Heart right ventricle (tissue), 16 donors: ENCODE results near the gene OR2AE1. TPM values are rescaled to one million over a fixed set of nuclear protein-coding genes. Genes with fewer than 3 reads are reported as not detected.

Experiments used
- ATAC-seq, 8 donors: fragments of 200-7000 bp; cut with Tn5 transposase; one replicate each; pipeline ENCODE4 v1.9.1; 2020; ENCODE audit warnings: mild to moderate bottlenecking in 8 of 8, moderate library complexity in 8 of 8, moderate number of reproducible peaks in 1 of 8
- DNase-seq, 2 donors: peaks; one replicate each; pipeline ENCODE4 v3.0.0-alpha.2; 2020
- H3K27ac ChIP-seq, 10 donors: fragments of 200-600 bp; sonication (generic) in 2 of 10; one replicate each; pipeline versions ENCODE4 v1.5.0 to v1.8.0; 2020 to 2022; ENCODE audit warnings: mild to moderate bottlenecking in 3 of 10
- H3K27me3 ChIP-seq, 7 donors: fragments of 200-600 bp; one replicate each; pipeline ENCODE4 v1.8.0; 2021 to 2022; ENCODE audit warnings: mild to moderate bottlenecking in 2 of 7
- H3K36me3 ChIP-seq, 9 donors: fragments of 200-600 bp; sonication (generic) in 1 of 9; one replicate each; pipeline versions ENCODE4 v1.5.0 to v1.8.0; 2020 to 2022; ENCODE audit warnings: mild to moderate bottlenecking in 2 of 9
- H3K4me1 ChIP-seq, 9 donors: fragments of 200-600 bp; sonication (generic) in 1 of 9; one replicate each; pipeline versions ENCODE4 v1.5.0 to v1.8.0; 2020 to 2022; ENCODE audit warnings: mild to moderate bottlenecking in 4 of 9
- H3K4me3 ChIP-seq, 10 donors: fragments of 200-600 bp; sonication (generic) in 2 of 10; one replicate each; pipeline versions ENCODE4 v1.5.0 to v1.8.0; 2020 to 2022; ENCODE audit warnings: mild to moderate bottlenecking in 7 of 10, moderate library complexity in 2 of 10
- H3K9me3 ChIP-seq, 11 donors: fragments of 200-600 bp in 10 of 11; sonication (generic) in 2 of 11; one replicate each; pipeline versions ENCODE4 v1.5.0 to v1.8.0; 2013 to 2022; ENCODE audit warnings: mild to moderate bottlenecking in 2 of 11, control low read depth in 1 of 11, moderate library complexity in 1 of 11
- CTCF ChIP-seq, 9 donors: fragments of 200-600 bp; sonication (generic) in 2 of 9; IDR thresholded peaks; one replicate each; pipeline versions ENCODE4 v1.5.0 to v1.8.0; 2021 to 2022; ENCODE audit warnings: antibody characterized with exemption in 9 of 9, mild to moderate bottlenecking in 5 of 9, moderate library complexity in 1 of 9
- WGBS, 2 donors: extraction: QIAGEN DNeasy Blood & Tissue Kit; methylation state at CpG; one replicate each; pipeline ENCODE4 v1.1.7; 2013; ENCODE audit warnings: inconsistent platforms in 1 of 2; 5-methylcytosine and 5-hydroxymethylcytosine counted together
- intact Hi-C, 10 donors: fragments of 100-400 bp; cut with DNase I; formaldehyde crosslinking; loops; one replicate each; pipeline versions ENCODE4 v1.11.1 to v1.14.2; 2022
- polyA plus RNA-seq, 2 donors: library from polyadenylated mRNA; stranded (reverse); fragments of 200-250 nt; gene quantifications; one replicate each; pipeline ENCODE4 v1.2.3, GENCODE V29; 2013
- total RNA-seq, 10 donors: library from RNA; stranded (reverse); fragmentation: NEBNext Ultra II Directional in 3 of 10; extraction: Animal tissue kit (Norgen Biotek cat#: 25700) in 3 of 10; gene quantifications; one replicate each; pipeline versions ENCODE4 v1.2.1 to v1.2.4, GENCODE V29; 2021 to 2023
- donor health status: Arrhythmogenic right ventricular cardiomyopathy.
- donor health status: ischemic (EF 13 %, LVEDD 7.1; RV severe dilation, severe dysfunction).
- donor health status: healthy with polysubstance abuse.
- donor health status: DM: no; HTN: yes; CAD: no.
- donor health status: DM: no; HTN: no; CAD: no.
- donor health status: ischemic (EF 25% LVEDD 6.9; RV normal size, moderate dysfunction).
- donor health status: ischemic (EF 25% LVEDD 5.7; RV mildly dilated, moderate dysfunction).
- donor health status: healthy.
- donor health status: DM: yes; HTN: yes; CAD: no.
- donor health status: Ischemic cardiomyopathy.
- donor health status: ischemic (EF 35%, LVEDD 5.7; RV mildly dilated, moderate dysfunction).
- donor health status: nonischemic (EF 11% LVEDD 7.7; RV severe dilation, severe dysfunction).
- donor health status: DM: yes; HTN: yes; CAD: no.
- donor health status: PGD.
- donor health status: ischemic (EF 29% LVEDD 5.4; RV normal size, mild dysfunction).
- donor health status: nonischemic (EF 23%, LVEDD 6.1; RV moderate dilation, normal function).

Gene OR2AE1
- total and polyA plus RNA-seq, 12 donors: not detected

- TF ChIP-seq CTCF (IDR thresholded peaks at IDR 0.05): no peak
- DNase-seq: no peak
- no peaks in the 10 kb centered on the region for H3K27me3 ChIP-seq
- no peaks in the 10 kb centered on the region for H3K9me3 ChIP-seq
- no peaks in the 10 kb centered on the region for H3K36me3 ChIP-seq
- H3K4me3 ChIP-seq: no peak overlapping the region
- no peak overlapping the region for H3K27ac ChIP-seq
- intact Hi-C loops: no loop called here
- 66 to 70% methylated on average over 4 of the region's 4 CpGs for WGBS, 2 donors
- H3K4me1 ChIP-seq: no peaks in the 10 kb centered on the region
- no peak for ATAC-seq
Measured at GRCh38 chr7:99843808-99844207, 33.0 kb downstream of the OR2AE1 start.

GRCh38 chr7:99842926-99843325 lies 33.9 kb downstream of the OR2AE1 start:
- no peak for TF ChIP-seq CTCF (IDR thresholded peaks at IDR 0.05)
- Histone ChIP-seq H3K27ac (no peak overlapping the region), H3K4me1 (no peaks in the 10 kb centered on the region), H3K27me3 (no peaks in the 10 kb centered on the region), H3K9me3 (no peaks in the 10 kb centered on the region), H3K4me3 (no peak overlapping the region), H3K36me3 (no peaks in the 10 kb centered on the region)
- WGBS, 2 donors: 69 to 90% methylated on average over 2 of the region's 2 CpGs
- DNase-seq (no peak), ATAC-seq (no peak)
- intact Hi-C loops: no loop called here

- no peaks in the 10 kb centered on the region for H3K9me3 ChIP-seq
- no peaks in the 10 kb centered on the region for H3K27me3 ChIP-seq
- H3K27ac ChIP-seq: no peak overlapping the region
- no peak for TF ChIP-seq CTCF (IDR thresholded peaks at IDR 0.05)
- no peak for ATAC-seq
- no peaks in the 10 kb centered on the region for H3K36me3 ChIP-seq
- H3K4me1 ChIP-seq: no peaks in the 10 kb centered on the region
- WGBS, 2 donors: 50% methylated on average over 3 of the region's 3 CpGs
- no peak overlapping the region for H3K4me3 ChIP-seq
- no peak for DNase-seq
- intact Hi-C loops: no loop called here
Measured at GRCh38 chr7:99840136-99840869, 36.5 kb downstream of the OR2AE1 start.

GRCh38 chr7:99839287-99840021 lies 37.4 kb downstream of the OR2AE1 start:
- H3K27ac ChIP-seq: no peak overlapping the region
- H3K27me3 ChIP-seq: no peaks in the 10 kb centered on the region
- H3K4me3 ChIP-seq: no peak overlapping the region
- TF ChIP-seq CTCF (IDR thresholded peaks at IDR 0.05): no peak
- no peaks in the 10 kb centered on the region for H3K9me3 ChIP-seq
- WGBS, 2 donors: 44% methylated on average over 7 of the region's 7 CpGs
- intact Hi-C loops: no loop called here
- peaks cover 0 to under 1% (median 0%) of the 10 kb centered on the region in 9 donors for H3K4me1 ChIP-seq
- H3K36me3 ChIP-seq: no peaks in the 10 kb centered on the region
- DNase-seq: no peak
- no peak for ATAC-seq
